CD4-positive, alpha-beta T cell treated with Interleukin-21 for 1 hour (primary cell): Measurements from ENCODE around the gene SCN4A.
"Not testable (repeated sequence)": the region's sequence is repeated elsewhere in the genome, so short reads cannot be mapped to it uniquely, and the experiment has no call there.

Experiments used
- DNase-seq: peaks from one replicate; pipeline ENCODE4 v3.0.0-alpha.2; 2020

Gene SCN4A

GRCh38 chr17:63984651-63985386 lies 12.1 kb upstream of the SCN4A start:
- DNase-seq, result peak; percentile 80

GRCh38 chr17:63984236-63984635 lies 11.5 kb upstream of the SCN4A start:
- DNase-seq, result no peak

GRCh38 chr17:63983320-63983719 lies 10.6 kb upstream of the SCN4A start:
- no peak for DNase-seq

- not testable (repeated sequence) for DNase-seq
Observed at GRCh38 chr17:63982641-63983040, 9.9 kb upstream of the SCN4A start.

- DNase-seq, result no peak
Observed at GRCh38 chr17:63978272-63979200, 5.8 kb upstream of the SCN4A start.

GRCh38 chr17:63976702-63977101 lies 4.0 kb upstream of the SCN4A start:
- no peak for DNase-seq

- no peak for DNase-seq
Observed at GRCh38 chr17:63975541-63976092, 2.9 kb upstream of the SCN4A start.

- DNase-seq, result no peak
Observed at GRCh38 chr17:63974594-63975192, 2.0 kb upstream of the SCN4A start.

- DNase-seq, result no peak
Observed at GRCh38 chr17:63973930-63974593, 1.3 kb upstream of the SCN4A start.

- DNase-seq, result no peak
Observed at GRCh38 chr17:63973247-63973646, 529 bp upstream of the SCN4A start.

GRCh38 chr17:63969278-63969677 lies 3.4 kb downstream of the SCN4A start:
- no peak for DNase-seq

- DNase-seq, result no peak
Observed at GRCh38 chr17:63967953-63968352, 4.8 kb downstream of the SCN4A start.

- DNase-seq, result peak; percentile 36
Observed at GRCh38 chr17:63966646-63967264, 6.0 kb downstream of the SCN4A start.

GRCh38 chr17:63963123-63963522 lies 9.6 kb downstream of the SCN4A start:
- no peak for DNase-seq

GRCh38 chr17:63962298-63962744 lies 10.4 kb downstream of the SCN4A start:
- DNase-seq, result no peak

GRCh38 chr17:63961355-63962212 lies 11.1 kb downstream of the SCN4A start:
- DNase-seq, result peak; percentile 49

- no peak for DNase-seq
Observed at GRCh38 chr17:63960430-63960829, 12.3 kb downstream of the SCN4A start.

GRCh38 chr17:63960006-63960405 lies 12.7 kb downstream of the SCN4A start:
- DNase-seq, result no peak

- no peak for DNase-seq
Observed at GRCh38 chr17:63956296-63956920, 16.3 kb downstream of the SCN4A start.

- DNase-seq, result no peak
Observed at GRCh38 chr17:63955791-63956190, 16.9 kb downstream of the SCN4A start.

GRCh38 chr17:63955232-63955631 lies 17.5 kb downstream of the SCN4A start:
- no peak for DNase-seq
